Fibroblast of the aortic adventitia (primary cell): ENCODE results near the gene ADAD1. TPM values are rescaled to one million over a fixed set of nuclear protein-coding genes. Genes with fewer than 3 reads are reported as not detected.

ENCODE experiments used
- DNase-seq: peaks from one replicate; pipeline ENCODE4 v3.0.0-alpha.2; 2010; ENCODE audit warnings: low read depth
- H3K4me3 ChIP-seq: 2 replicates; pipeline ENCODE4 v1.5.1; 2011; ENCODE audit warnings: low read depth, mild to moderate bottlenecking, control low read depth, low read length, moderate library complexity
- total RNA-seq: library from RNA; depleted of rRNA; stranded (reverse); fragments of >200 nt; gene quantifications from 2 replicates; pipeline ENCODE4 v1.2.3, GENCODE V29; 2012; ENCODE audit warnings: low replicate concordance
- TF ChIP-seq, protein P1 (sequence below): IDR thresholded peaks from 2 replicates; pipeline ENCODE4 v1.5.1; 2011; ENCODE audit warnings: mild to moderate bottlenecking, low read length, control low read depth, inconsistent platforms; ENCODE audit not compliant: insufficient read depth

ADAD1 gene
- total RNA-seq, 1 donor: not detected

DNA sequence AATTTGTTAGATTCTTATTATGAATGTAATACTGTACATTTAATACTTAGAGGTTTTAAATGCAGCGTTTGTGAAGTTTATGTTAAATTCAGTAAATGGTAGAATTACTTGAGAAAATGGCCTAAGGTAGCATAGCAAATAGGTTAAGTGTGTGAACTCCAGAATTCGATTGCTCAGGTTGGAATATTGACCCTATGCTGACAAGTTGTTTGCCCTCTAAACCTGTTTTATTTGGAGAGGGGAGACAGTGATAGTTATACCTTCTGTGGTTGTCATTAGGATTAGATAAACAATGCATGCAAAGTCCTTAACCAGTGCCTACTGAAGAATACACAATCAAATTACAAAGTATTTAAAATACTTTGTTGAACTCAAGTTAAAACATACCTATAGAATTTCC, 5.4 kb downstream of the ADAD1 start:
- TF ChIP-seq, protein P1, sequence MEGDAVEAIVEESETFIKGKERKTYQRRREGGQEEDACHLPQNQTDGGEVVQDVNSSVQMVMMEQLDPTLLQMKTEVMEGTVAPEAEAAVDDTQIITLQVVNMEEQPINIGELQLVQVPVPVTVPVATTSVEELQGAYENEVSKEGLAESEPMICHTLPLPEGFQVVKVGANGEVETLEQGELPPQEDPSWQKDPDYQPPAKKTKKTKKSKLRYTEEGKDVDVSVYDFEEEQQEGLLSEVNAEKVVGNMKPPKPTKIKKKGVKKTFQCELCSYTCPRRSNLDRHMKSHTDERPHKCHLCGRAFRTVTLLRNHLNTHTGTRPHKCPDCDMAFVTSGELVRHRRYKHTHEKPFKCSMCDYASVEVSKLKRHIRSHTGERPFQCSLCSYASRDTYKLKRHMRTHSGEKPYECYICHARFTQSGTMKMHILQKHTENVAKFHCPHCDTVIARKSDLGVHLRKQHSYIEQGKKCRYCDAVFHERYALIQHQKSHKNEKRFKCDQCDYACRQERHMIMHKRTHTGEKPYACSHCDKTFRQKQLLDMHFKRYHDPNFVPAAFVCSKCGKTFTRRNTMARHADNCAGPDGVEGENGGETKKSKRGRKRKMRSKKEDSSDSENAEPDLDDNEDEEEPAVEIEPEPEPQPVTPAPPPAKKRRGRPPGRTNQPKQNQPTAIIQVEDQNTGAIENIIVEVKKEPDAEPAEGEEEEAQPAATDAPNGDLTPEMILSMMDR: no peak
- H3K4me3 ChIP-seq: no peak overlapping the region

GRCh38 chr4:122393276-122393675, 14.5 kb downstream of the ADAD1 start:
- no peak overlapping the region for H3K4me3 ChIP-seq
- DNase-seq: no peak

More for the DNA sequence above, 5.4 kb downstream of the ADAD1 start:
- no peak for DNase-seq

DNA sequence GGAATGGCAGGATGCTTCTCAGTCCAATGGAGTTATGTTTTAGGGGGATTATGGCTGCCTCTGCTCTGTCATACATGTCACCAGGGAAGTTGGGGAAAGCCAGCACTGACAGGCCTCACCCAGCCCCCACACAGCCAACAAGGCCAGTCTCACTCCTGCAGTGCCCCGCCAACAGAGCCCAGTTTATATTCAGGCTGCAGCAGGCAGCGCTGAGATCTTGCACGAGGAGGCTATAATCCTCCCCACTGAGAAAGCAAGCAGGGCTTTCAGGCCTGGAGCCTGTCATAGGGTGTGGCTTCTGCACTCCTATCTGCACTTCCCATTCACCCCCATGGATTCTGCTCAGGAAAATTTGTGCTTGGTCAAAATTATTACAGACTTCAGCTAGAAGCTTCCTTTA, 25.1 kb downstream of the ADAD1 start:
- no peak for DNase-seq
- TF ChIP-seq, protein P1: no peak
- no peak overlapping the region for H3K4me3 ChIP-seq

More at GRCh38 chr4:122393276-122393675, 14.5 kb downstream of the ADAD1 start:
- TF ChIP-seq, protein P1: no peak

DNA sequence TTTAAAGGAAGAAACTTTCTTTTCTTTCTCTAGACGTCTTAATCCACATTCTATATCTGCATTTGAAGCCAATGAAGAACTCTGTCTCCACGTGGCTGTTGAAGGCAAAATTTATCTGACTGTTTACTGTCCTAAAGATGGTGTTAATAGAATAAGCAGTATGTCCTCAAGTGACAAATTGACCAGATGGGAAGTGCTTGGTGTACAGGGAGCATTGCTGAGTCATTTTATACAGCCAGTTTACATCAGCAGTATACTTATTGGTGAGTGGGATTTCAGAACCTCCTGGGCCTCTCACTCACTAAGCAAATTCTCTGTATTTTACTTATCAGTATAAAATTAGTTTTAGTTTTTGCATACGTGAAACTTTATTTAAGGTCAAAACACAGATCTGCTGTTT, 33.7 kb downstream of the ADAD1 start:
- DNase-seq: no peak
- H3K4me3 ChIP-seq: no peak overlapping the region
- TF ChIP-seq, protein P1: no peak

DNA sequence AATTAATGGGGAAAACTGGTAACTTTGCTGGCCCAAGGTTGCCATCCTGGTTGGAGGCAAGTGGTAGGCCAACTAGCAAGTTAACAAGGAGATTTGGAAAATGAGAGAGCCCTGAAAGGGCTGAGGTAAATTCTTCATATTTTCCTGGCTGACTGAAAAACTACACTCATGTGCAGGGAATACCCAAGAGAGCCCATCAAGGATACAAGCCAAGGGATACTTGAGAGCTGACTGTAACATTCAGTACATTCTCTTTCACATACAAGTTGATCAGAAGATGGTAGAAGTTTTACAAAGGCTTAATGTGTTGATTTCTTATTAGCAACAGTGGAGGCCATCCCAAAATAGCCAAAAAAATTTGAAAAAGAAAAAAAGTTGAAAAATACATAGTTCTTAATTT, 44.4 kb downstream of the ADAD1 start:
- peak; percentile 22 for DNase-seq
- no peak overlapping the region for H3K4me3 ChIP-seq
- TF ChIP-seq, protein P1: no peak

- TF ChIP-seq, protein P1: no peak
- no peak overlapping the region for H3K4me3 ChIP-seq
- no peak for DNase-seq
Observed at GRCh38 chr4:122431351-122431750, 52.5 kb downstream of the ADAD1 start.

DNA sequence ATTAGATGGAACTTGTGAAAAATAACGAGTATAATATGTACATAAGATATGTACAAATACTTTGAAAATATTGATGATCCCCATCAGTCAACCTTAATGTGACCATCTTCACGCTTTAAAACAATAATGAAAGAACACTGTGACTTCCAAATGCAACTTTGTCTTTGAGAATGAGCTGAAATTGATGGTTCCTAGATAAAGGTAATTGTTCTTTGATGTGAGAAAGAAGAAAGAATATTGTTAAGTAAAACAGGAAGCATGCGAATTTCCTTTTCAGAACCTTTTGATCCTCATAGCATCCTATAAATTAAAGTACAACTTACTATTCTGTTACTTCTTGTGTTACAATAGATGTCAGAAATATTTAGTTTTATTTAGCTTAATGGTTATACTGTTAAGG, 55.5 kb downstream of the ADAD1 start:
- H3K4me3 ChIP-seq: no peak overlapping the region
- TF ChIP-seq, protein P1: no peak
- DNase-seq: no peak
